Omental fat pad (tissue), 4 donors: Measurements from ENCODE around the gene MOB3B. TPM values are rescaled to one million over a fixed set of nuclear protein-coding genes. Genes with fewer than 3 reads are reported as not detected.

ENCODE experiments used
- ATAC-seq: fragments of 150-250 bp; one replicate; pipeline ENCODE4 v1.9.1; 2016; ENCODE audit warnings: mild to moderate bottlenecking, moderate library complexity; ENCODE audit not compliant: low FRiP score
- DNase-seq: peaks from one replicate; pipeline ENCODE4 v3.0.0-alpha.2; 2019; ENCODE audit warnings: low spot score
- CTCF ChIP-seq, 3 donors: fragments of 450-650 bp; IDR thresholded peaks; one replicate each; pipeline ENCODE4 v1.5.1; 2016 to 2017; ENCODE audit warnings: antibody characterized with exemption in 3 of 3, mild to moderate bottlenecking in 3 of 3, moderate library complexity in 2 of 3
- total RNA-seq, 4 donors: library from RNA; depleted of rRNA; stranded (reverse); fragments of >200 nt; gene quantifications; one replicate each; pipeline ENCODE4 v1.1.0, GENCODE V29; 2016

MOB3B gene
- total RNA-seq, 4 donors from 2014 or later: 7.9 to 11.5 (median 9.4) TPM

- no peak for TF ChIP-seq CTCF (IDR thresholded peaks at IDR 0.05)
- DNase-seq (no peak), ATAC-seq (no peak)
Measured at GRCh38 chr9:27352457-27353165, 177.0 kb downstream of the MOB3B start.

GRCh38 chr9:27351438-27351837, 178.2 kb downstream of the MOB3B start:
- DNase-seq: no peak
- TF ChIP-seq CTCF (IDR thresholded peaks at IDR 0.05): no peak
- ATAC-seq: no peak

- no peak for TF ChIP-seq CTCF (IDR thresholded peaks at IDR 0.05)
- DNase-seq (no peak), ATAC-seq (no peak)
Measured at GRCh38 chr9:27350382-27350976, 179.1 kb downstream of the MOB3B start.

- no peak for DNase-seq
- ATAC-seq: no peak
- TF ChIP-seq CTCF (IDR thresholded peaks at IDR 0.05): no peak
Measured at GRCh38 chr9:27349698-27350080, 179.9 kb downstream of the MOB3B start.

GRCh38 chr9:27348785-27349697, 180.6 kb downstream of the MOB3B start:
- ATAC-seq (no peak), DNase-seq (no peak)
- no peak for TF ChIP-seq CTCF (IDR thresholded peaks at IDR 0.05)

- DNase-seq (no peak), ATAC-seq (no peak)
- no peak for TF ChIP-seq CTCF (IDR thresholded peaks at IDR 0.05)
Measured at GRCh38 chr9:27347889-27348288, 181.7 kb downstream of the MOB3B start.
